ENCODE data around the gene TRAPPC10.

DNA sequence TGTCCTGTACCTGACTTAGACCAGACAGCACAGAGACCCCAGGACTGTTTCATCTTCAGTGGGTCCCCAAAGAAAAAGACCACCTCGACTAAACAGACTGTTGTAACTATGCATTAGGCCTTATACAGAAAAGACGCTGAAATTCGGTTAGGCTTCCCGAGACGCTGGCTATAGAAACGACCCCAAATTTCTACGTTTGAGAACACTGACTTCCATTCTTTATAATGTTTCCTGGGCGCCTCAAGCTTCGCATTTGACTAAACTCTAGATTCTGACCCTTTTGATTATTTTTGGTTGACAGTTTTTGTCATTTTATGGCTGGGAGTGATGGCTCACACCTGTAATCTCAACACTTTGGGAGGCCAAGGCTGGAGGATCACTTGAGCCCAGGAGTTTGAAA lies 986 bp upstream of the TRAPPC10 start:
- TF ChIP-seq EZH2phosphoT487 (IDR thresholded peaks at IDR 0.05; ENCODE audit: borderline replicate concordance): no peak
- TF ChIP-seq, protein P1, sequence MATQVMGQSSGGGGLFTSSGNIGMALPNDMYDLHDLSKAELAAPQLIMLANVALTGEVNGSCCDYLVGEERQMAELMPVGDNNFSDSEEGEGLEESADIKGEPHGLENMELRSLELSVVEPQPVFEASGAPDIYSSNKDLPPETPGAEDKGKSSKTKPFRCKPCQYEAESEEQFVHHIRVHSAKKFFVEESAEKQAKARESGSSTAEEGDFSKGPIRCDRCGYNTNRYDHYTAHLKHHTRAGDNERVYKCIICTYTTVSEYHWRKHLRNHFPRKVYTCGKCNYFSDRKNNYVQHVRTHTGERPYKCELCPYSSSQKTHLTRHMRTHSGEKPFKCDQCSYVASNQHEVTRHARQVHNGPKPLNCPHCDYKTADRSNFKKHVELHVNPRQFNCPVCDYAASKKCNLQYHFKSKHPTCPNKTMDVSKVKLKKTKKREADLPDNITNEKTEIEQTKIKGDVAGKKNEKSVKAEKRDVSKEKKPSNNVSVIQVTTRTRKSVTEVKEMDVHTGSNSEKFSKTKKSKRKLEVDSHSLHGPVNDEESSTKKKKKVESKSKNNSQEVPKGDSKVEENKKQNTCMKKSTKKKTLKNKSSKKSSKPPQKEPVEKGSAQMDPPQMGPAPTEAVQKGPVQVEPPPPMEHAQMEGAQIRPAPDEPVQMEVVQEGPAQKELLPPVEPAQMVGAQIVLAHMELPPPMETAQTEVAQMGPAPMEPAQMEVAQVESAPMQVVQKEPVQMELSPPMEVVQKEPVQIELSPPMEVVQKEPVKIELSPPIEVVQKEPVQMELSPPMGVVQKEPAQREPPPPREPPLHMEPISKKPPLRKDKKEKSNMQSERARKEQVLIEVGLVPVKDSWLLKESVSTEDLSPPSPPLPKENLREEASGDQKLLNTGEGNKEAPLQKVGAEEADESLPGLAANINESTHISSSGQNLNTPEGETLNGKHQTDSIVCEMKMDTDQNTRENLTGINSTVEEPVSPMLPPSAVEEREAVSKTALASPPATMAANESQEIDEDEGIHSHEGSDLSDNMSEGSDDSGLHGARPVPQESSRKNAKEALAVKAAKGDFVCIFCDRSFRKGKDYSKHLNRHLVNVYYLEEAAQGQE (IDR thresholded peaks at IDR 0.05; ENCODE audit: low read depth): no peak
- TF ChIP-seq ZNF274 (IDR thresholded peaks at IDR 0.05; ENCODE audit: low read depth, low read length): no peak
- TF ChIP-seq, protein P2, sequence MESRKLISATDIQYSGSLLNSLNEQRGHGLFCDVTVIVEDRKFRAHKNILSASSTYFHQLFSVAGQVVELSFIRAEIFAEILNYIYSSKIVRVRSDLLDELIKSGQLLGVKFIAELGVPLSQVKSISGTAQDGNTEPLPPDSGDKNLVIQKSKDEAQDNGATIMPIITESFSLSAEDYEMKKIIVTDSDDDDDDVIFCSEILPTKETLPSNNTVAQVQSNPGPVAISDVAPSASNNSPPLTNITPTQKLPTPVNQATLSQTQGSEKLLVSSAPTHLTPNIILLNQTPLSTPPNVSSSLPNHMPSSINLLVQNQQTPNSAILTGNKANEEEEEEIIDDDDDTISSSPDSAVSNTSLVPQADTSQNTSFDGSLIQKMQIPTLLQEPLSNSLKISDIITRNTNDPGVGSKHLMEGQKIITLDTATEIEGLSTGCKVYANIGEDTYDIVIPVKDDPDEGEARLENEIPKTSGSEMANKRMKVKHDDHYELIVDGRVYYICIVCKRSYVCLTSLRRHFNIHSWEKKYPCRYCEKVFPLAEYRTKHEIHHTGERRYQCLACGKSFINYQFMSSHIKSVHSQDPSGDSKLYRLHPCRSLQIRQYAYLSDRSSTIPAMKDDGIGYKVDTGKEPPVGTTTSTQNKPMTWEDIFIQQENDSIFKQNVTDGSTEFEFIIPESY (IDR thresholded peaks at IDR 0.05; ENCODE audit: extremely low read depth, insufficient replicate concordance, low read length): no peak
- TF ChIP-seq POLR2AphosphoS5 (IDR thresholded peaks at IDR 0.05; ENCODE audit: low read depth, low read length): no peak
- TF ChIP-seq EZH2 (IDR thresholded peaks at IDR 0.05): no peak
- no peak for TF ChIP-seq ZFX (IDR thresholded peaks at IDR 0.05)
- TF ChIP-seq, protein P3, sequence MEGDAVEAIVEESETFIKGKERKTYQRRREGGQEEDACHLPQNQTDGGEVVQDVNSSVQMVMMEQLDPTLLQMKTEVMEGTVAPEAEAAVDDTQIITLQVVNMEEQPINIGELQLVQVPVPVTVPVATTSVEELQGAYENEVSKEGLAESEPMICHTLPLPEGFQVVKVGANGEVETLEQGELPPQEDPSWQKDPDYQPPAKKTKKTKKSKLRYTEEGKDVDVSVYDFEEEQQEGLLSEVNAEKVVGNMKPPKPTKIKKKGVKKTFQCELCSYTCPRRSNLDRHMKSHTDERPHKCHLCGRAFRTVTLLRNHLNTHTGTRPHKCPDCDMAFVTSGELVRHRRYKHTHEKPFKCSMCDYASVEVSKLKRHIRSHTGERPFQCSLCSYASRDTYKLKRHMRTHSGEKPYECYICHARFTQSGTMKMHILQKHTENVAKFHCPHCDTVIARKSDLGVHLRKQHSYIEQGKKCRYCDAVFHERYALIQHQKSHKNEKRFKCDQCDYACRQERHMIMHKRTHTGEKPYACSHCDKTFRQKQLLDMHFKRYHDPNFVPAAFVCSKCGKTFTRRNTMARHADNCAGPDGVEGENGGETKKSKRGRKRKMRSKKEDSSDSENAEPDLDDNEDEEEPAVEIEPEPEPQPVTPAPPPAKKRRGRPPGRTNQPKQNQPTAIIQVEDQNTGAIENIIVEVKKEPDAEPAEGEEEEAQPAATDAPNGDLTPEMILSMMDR (IDR thresholded peaks at IDR 0.05 in 2 of 3, conservative IDR thresholded peaks at IDR 0.05 in 1 of 3; ENCODE audit: borderline replicate concordance in 1 of 3, insufficient read depth in 1 of 3, low read depth in 2 of 3, low read length in 2 of 3): no peak
- TF ChIP-seq RAD21 (IDR thresholded peaks at IDR 0.05; ENCODE audit: low read depth): no peak
